GM18520 (cell line): Measurements from ENCODE around the gene IBA57.

ENCODE experiments used
- ATAC-seq: cut with Tn5 transposase; IDR thresholded peaks from one replicate; pipeline ENCODE4 v1.9.1; 2021; ENCODE audit not compliant: unreplicated experiment

Gene IBA57

DNA sequence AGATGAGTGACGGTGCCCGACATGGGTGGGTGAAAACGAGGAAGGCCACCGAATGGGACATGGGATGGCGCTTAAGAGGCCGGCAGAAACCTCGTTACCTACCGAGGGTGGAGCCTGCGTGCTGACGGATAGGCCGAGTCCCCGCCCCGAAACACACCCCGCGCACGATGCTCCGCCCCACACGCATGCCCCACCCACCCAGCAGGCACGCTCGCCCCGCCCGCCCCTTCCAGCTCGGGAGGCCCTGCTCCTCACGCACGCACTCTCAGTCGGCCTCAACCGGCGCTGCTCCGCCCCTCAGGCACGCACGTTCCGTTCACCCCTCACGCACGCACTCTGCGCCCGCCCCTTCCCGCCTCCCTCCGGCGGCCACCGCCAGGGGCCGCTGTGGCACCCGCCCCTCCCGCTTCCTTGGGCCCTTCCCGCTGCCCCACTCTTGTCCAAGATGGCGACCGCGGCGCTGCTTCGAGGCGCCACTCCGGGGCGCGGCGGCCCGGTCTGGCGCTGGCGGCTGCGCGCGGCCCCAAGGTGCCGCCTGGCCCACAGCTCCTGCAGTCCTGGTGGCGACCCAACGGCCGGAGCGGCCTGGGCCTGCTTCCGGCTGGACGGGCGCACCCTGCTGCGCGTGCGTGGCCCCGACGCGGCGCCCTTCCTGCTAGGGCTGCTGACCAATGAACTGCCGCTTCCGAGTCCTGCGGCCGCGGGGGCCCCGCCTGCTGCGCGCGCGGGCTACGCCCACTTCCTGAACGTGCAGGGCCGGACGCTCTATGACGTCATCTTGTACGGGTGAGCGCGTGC, at the start of gene IBA57:
Gene IBA57, plus strand, starts transcription at position 433 of the 798 bp plus-strand sequence. Its CDS starts 13 bp downstream, at position 446.
- peak; percentile 79 for ATAC-seq

DNA sequence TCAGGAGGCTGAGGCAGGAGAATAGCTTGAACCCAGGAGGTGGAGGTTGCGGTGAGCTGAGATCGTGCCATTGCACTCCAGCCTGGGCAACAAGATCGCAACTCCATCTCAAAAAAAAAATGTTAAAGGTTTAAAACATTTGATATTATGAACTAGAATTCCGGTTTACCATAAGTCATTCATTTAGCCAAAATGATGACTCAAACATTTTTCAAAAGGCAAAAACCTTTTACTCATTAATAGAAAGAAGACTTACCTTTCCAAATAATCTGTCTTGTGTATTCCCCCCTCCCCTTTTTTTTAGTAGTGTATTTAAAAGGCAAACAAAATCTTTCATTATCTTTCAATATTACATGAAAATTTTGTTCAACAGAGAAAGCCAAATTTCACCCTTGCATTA, 48.3 kb upstream of the IBA57 start:
- ATAC-seq = no peak

GRCh38 chr1:228118040-228118439, 47.6 kb upstream of the IBA57 start:
- ATAC-seq = no peak

- ATAC-seq = no peak
Observed at GRCh38 chr1:228120351-228120750, 45.3 kb upstream of the IBA57 start.

DNA sequence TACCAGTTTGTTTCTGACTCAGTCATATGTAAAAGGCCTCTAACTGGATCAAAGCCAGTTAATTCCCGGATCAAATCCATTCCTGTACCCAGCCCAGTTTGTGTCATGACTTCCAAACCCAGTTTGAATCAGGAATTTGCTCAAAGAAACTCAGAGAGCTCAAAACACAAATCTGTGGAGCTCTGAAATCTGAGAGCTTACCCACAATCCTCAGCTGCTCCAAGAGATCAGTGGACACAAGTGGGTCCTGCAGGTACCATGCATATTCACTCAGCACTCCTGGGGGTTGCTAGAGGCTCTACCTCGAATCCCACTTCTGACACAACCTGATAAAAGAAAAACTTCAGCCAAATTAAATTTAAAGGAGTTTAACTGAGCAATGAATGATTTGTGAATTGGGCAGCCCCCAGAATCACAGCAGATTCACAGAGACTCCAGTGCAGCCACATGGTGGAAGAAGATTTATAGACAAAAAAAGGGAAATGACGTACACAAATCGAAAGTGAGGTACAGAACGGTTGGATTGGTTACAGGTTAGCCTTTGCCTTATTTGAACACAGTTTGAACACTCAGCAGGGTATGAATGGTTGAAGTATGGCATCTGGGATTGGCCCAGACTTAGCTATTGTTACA, 44.6 kb upstream of the IBA57 start:
- no peak for ATAC-seq

DNA sequence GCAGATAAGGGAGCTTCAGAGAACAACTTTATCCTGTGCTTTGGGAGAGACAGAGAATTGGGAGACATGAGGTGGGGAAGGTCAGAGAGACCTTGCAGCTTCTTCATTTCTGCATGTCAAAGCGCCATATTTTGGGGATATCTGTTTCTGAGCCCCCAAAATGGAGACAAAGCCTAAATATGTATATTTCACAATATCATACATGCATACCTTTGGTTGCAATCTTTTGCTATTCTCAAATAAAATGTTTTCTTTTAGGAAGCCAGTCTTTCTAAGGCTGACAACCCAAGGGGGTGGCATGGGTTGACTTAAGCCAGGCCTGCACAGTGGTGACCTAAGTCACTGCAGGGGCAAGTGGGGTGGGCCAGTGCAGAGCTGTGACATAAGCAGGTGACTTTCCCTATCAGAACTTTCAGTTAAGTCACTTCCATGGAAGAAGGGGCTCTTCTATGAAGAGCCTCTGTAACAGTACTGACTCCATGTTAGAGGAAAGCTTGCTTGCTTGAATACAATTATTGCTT, 42.6 kb upstream of the IBA57 start:
- no peak for ATAC-seq

DNA sequence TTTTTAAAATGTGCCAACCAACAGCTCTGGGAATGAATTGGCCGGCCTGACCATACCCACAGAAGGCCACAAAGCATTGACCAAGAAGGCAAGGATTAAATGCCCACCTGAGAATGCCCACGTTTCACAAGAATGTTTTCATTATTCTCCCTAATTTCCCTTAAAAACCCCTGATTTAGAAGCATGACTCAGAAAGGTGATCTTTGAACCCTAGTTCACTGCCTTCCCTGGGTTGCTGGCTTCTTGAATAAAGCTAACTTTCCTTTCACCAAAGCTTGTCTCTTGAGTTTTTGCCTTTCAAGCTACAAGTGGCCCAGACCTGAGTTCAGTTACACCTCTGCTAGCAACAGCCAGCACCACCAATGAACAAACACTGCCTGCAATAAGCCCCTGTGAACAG, 42.1 kb upstream of the IBA57 start:
- ATAC-seq = no peak

GRCh38 chr1:228125185-228125584, 40.4 kb upstream of the IBA57 start:
- ATAC-seq = no peak

DNA sequence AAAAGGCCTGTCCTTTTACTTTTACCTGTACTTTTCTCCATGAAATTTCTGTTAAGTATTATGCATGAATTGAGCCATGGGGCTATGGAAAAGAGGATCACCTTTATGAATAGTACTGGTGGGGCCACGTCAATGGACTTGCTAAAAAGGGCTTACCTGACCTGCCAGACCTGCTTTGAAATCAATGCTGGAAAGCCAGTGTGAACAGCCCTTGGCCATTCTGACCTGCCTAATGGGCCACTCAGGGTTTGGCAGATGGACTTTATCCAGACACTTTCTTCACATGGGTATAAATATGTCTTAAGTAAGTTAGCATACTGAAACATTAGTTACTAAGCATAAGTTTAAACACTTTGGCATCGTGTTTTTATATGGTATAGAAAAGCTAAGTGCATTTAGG, 33.8 kb upstream of the IBA57 start:
- no peak for ATAC-seq

DNA sequence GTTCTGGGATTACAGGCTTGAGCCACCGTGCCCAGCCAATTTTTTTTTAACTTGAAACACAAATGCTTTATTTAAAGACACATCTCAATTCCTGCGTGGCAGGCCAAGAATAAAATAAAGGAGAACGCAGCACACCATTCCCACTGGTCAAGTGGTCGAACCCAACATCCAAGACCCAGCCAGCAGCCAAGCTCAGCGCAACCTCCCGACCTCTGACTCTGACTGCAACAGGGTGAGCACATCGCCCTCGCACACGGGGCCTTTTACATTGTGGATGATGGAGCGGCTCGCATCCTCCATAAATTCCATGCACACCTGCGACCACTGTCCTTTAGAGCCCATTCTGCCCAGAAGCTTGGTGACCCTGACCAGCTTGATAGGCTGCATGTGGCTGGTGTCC, 31.0 kb upstream of the IBA57 start:
- no peak for ATAC-seq

- ATAC-seq = no peak
Observed at GRCh38 chr1:228136901-228137300, 28.7 kb upstream of the IBA57 start.

GRCh38 chr1:228139406-228139930, 26.1 kb upstream of the IBA57 start:
- ATAC-seq = no peak

DNA sequence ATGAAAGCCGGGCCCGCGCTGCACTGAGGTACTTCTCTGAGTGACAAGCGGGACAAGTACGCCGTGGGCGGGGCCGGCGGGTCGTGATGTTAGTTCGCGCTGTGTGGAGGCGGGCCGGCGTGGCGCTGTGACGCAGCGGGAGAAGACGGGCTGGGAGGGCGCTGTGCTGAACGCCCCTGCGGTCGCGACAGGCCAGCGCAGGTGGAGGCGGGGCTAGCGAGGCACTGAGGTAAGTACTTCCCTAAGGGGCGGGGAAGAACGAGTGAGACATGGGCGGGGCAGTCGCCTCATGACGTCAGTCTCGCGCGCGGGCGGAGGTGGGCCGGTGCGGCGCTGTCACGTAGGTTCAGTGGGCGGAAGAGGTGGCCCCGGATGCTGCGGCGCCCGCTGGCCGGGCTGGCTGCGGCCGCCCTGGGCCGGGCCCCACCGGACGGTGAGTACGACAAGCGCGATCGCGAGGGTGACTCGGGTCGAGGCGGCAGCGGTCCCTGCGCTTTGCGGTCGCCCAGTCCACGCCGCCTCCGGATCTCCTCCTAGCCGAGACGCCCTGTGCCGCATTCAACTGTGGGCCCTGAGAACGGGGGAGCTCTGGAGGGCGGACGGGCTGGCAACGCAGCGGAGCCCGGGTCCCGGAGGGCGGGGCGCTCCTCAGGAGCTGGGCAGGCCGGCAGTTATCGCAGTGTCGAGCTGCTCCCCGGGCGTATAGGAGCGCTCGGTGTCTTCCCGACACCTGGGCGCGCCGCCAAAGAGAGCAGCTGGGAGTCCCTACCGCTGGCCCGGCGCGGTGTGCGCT, 25.5 kb upstream of the IBA57 start, which contains the start of gene GUK1:
Gene GUK1, plus strand, starts transcription at position 349 of the 793 bp plus-strand sequence. Its CDS starts 24 bp downstream, at position 373.
- ATAC-seq = peak; percentile 93

GRCh38 chr1:228140724-228141225, 24.8 kb upstream of the IBA57 start:
- ATAC-seq = no peak

DNA sequence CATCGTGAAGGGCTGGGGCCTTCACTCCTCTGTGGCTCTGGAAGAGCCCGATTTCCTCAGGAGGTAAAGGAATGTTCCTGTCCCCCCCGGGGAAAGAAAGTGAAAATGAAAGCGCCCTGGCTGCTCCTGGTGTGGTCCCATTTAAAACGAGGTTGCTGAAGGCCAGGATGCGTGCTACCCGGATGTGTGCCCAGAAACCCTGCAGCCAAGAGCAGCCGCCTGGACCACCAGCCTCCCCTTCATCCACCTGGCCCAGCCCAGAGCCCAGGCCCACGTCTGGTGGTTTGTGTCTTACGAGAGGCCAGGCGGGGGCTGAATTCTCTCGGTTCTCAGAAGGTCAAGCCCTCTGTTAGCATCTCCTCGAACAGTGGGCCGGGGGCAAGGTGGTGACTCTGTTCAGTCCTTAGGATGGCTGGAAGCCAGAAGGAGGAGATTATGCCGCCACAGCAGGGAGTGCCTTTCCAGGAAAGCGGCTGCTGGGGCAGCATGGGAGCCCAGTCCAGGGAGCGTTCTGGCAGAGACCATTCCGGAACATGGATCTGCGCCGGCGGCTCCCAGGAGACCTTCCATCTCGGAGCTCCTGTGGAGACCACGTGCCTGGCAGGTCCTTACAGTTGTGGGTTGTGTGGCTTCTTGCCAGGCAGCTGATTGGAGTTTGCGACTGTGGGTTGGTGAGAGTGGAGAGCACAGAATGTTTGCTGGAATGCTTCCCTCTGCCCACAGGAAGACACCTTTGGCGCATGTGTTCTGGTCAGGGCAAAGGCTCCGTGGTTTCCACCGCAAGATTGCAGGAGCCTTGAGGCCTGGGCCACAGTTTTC, 24.2 kb upstream of the IBA57 start:
- ATAC-seq = no peak

DNA sequence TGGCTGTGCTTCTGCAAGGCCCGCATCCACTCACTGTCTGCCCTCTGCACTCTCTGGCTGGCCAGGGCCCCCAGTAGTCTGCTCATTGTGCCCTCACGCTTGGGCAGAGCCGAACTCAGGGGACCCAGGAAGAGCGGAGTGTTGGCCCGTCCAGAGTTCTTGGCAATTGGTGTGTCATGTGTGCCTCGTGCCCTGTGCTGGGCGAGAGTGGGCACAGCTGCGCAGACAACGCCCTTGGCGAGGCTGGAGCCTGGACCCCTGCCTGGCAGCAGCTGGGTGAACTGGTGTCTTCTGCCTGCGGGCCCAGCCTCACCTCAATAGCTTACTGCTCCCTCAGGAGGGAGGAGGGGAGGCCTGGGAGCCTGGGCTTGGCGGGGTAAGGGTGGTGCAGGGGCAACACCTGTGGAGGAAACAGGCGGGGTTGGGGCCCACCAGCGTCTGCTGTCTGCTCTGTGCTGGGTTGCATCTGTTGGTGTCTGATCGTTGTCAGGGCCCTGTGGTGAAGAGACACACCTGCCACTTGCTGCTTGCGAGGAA, 23.4 kb upstream of the IBA57 start:
- no peak for ATAC-seq

- no peak for ATAC-seq
Observed at GRCh38 chr1:228142701-228143136, 22.9 kb upstream of the IBA57 start.

DNA sequence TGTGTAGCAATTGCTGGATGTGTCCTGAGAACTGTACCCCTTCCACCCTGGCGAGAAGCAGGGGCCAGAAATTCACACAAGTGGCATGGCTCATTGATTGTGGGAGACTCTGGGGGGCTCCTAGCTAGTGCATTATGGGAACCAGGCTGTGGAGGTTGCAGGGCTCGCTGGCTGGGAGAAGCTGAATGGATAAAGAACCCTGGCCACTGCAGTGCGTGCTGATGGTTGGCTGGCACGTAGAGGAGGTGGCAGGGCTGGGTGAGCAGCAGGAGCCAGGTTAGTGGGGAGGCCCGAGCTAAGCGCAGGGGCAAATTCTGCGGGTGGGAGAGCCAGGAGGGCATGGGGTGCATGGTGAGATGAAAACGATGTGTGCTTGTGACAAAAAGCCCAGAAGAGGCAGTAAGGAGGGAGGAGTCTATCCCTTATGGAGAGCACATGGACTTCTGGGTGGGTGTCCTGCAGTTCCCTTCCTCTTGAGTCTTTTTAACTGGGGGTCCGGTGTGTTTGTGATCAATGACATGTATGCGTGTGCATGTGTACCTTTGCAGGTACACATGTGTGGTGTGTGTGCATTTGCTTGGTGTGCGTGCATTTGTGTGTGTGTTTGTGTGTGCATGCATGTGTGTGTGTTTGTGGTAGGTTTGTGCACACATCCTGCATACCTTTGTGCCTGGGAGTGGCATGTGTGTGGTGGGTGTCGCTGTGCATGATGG, 22.0 kb upstream of the IBA57 start:
- ATAC-seq = no peak
